Measurements from ENCODE around the gene RNF212.

DNA sequence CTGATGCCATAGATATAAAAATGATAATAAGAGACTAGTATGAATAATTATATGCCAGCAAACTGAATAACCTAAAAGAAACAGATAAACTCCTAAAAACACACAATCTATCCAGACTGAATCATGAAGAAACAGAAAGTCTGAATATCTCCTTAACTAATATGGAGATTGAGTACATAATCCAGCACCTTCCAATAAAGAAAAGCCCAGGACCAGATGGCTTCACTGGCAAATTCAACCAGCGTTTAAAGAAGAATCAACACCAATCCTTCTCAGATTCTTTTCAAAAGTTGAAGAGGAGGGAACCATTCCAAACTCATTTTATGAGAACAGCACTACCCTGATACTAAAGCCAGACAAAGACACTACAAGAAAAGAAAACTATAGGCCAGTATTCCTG is 26.5 kb upstream of the RNF212 start:
- TF ChIP-seq, protein P1, sequence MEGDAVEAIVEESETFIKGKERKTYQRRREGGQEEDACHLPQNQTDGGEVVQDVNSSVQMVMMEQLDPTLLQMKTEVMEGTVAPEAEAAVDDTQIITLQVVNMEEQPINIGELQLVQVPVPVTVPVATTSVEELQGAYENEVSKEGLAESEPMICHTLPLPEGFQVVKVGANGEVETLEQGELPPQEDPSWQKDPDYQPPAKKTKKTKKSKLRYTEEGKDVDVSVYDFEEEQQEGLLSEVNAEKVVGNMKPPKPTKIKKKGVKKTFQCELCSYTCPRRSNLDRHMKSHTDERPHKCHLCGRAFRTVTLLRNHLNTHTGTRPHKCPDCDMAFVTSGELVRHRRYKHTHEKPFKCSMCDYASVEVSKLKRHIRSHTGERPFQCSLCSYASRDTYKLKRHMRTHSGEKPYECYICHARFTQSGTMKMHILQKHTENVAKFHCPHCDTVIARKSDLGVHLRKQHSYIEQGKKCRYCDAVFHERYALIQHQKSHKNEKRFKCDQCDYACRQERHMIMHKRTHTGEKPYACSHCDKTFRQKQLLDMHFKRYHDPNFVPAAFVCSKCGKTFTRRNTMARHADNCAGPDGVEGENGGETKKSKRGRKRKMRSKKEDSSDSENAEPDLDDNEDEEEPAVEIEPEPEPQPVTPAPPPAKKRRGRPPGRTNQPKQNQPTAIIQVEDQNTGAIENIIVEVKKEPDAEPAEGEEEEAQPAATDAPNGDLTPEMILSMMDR (IDR thresholded peaks at IDR 0.05; ENCODE audit: insufficient read depth, low read length) = no peak
- TF ChIP-seq, protein P2, sequence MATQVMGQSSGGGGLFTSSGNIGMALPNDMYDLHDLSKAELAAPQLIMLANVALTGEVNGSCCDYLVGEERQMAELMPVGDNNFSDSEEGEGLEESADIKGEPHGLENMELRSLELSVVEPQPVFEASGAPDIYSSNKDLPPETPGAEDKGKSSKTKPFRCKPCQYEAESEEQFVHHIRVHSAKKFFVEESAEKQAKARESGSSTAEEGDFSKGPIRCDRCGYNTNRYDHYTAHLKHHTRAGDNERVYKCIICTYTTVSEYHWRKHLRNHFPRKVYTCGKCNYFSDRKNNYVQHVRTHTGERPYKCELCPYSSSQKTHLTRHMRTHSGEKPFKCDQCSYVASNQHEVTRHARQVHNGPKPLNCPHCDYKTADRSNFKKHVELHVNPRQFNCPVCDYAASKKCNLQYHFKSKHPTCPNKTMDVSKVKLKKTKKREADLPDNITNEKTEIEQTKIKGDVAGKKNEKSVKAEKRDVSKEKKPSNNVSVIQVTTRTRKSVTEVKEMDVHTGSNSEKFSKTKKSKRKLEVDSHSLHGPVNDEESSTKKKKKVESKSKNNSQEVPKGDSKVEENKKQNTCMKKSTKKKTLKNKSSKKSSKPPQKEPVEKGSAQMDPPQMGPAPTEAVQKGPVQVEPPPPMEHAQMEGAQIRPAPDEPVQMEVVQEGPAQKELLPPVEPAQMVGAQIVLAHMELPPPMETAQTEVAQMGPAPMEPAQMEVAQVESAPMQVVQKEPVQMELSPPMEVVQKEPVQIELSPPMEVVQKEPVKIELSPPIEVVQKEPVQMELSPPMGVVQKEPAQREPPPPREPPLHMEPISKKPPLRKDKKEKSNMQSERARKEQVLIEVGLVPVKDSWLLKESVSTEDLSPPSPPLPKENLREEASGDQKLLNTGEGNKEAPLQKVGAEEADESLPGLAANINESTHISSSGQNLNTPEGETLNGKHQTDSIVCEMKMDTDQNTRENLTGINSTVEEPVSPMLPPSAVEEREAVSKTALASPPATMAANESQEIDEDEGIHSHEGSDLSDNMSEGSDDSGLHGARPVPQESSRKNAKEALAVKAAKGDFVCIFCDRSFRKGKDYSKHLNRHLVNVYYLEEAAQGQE (IDR thresholded peaks at IDR 0.05; ENCODE audit: insufficient replicate concordance, low read depth) = no peak
- TF ChIP-seq POLR2AphosphoS5 (IDR thresholded peaks at IDR 0.05; ENCODE audit: low read depth) (no peak), SPI1 (IDR thresholded peaks at IDR 0.05; ENCODE audit: borderline replicate concordance, low read depth) (no peak)

Data from HL-60 (cell line).